Measurements from ENCODE around the gene ELANE.

Gene ELANE

DNA sequence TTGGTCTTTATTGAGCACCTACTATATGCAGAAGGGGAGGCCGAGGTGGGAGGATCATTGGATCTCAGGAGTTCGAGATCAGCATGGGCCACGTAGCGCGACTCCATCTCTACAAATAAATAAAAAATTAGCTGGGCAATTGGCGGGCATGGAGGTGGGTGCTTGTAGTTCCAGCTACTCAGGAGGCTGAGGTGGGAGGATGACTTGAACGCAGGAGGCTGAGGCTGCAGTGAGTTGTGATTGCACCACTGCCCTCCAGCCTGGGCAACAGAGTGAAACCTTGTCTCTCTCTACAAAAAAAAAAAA is 11.2 kb downstream of the ELANE start:
- H3K4me3 ChIP-seq (ENCODE audit: low read length), result no peak overlapping the region; the same call in 1 of the 2 replicates
- no CpG with 5 or more reads among the region's 7 CpGs for WGBS (ENCODE audit: insufficient coverage, insufficient read length)
- H3K27ac ChIP-seq (ENCODE audit: low read length), result no peak overlapping the region
- H3K27me3 ChIP-seq (ENCODE audit: control insufficient read depth, insufficient read depth, low read length), result no peaks in the 10 kb centered on the region; the same call in 1 of the 2 replicates
- peaks cover 5% of the 10 kb centered on the region; the same call in 1 of the 2 replicates for H3K36me3 ChIP-seq (ENCODE audit: control insufficient read depth, insufficient read depth, low read length)
- H3K9me3 ChIP-seq (ENCODE audit: control insufficient read depth, insufficient read depth, low read length), result no peaks in the 10 kb centered on the region
- peaks cover 9% of the 10 kb centered on the region for H3K4me1 ChIP-seq (ENCODE audit: control insufficient read depth, insufficient read depth, low read length)
- no peak for DNase-seq (ENCODE audit: low read depth, low spot score)

DNA sequence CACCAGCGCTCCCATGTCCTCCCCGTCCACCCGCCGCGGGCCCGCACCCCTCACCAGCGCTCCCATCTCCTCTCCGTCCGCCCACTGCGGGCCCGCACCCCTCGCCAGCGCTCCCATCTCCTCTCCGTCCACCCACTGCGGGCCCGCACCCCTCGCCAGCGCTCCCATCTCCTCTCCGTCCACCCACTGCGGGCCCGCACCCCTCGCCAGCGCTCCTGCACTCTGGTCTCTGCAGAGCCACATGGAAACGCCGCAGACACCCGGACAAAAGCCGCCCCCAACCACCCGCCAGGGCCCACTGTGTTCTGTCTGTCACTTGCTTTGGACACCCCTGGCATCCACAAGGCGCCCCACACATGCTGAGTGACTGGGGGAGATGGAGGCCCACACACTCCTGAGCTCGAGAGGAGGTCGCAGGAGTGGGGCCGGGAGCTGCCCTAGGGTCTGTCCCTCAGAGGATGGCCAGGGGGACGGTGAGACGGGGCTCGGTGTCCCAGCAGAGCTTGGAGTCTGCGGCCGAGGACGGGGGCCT is 14.7 kb downstream of the ELANE start:
- no CpG with 5 or more reads among the region's 38 CpGs for WGBS (ENCODE audit: insufficient coverage, insufficient read length)
- peaks cover 6% of the 10 kb centered on the region for H3K4me1 ChIP-seq (ENCODE audit: control insufficient read depth, insufficient read depth, low read length)
- DNase-seq (ENCODE audit: low read depth, low spot score), result no peak

GRCh38 chr19:867301-867793 is 15.2 kb downstream of the ELANE start:
- no peaks in the 10 kb centered on the region for H3K27me3 ChIP-seq (ENCODE audit: control insufficient read depth, insufficient read depth, low read length)
- H3K27ac ChIP-seq (ENCODE audit: low read length), result no peak overlapping the region
- peaks cover 15% of the 10 kb centered on the region; the same call in 1 of the 2 replicates for H3K36me3 ChIP-seq (ENCODE audit: control insufficient read depth, insufficient read depth, low read length)
- no peak for DNase-seq (ENCODE audit: low read depth, low spot score)
- H3K9me3 ChIP-seq (ENCODE audit: control insufficient read depth, insufficient read depth, low read length), result no peaks in the 10 kb centered on the region
- no peak overlapping the region for H3K4me3 ChIP-seq (ENCODE audit: low read length)
- peaks cover 10% of the 10 kb centered on the region for H3K4me1 ChIP-seq (ENCODE audit: control insufficient read depth, insufficient read depth, low read length)
- WGBS (ENCODE audit: insufficient coverage, insufficient read length), result no CpG with 5 or more reads among the region's 16 CpGs

More for the DNA sequence above, 14.7 kb downstream of the ELANE start:
- peaks cover 15% of the 10 kb centered on the region; the same call in 1 of the 2 replicates for H3K36me3 ChIP-seq (ENCODE audit: control insufficient read depth, insufficient read depth, low read length)
- no peak overlapping the region for H3K27ac ChIP-seq (ENCODE audit: low read length)
- H3K9me3 ChIP-seq (ENCODE audit: control insufficient read depth, insufficient read depth, low read length), result no peaks in the 10 kb centered on the region
- H3K4me3 ChIP-seq (ENCODE audit: low read length), result no peak overlapping the region
- no peaks in the 10 kb centered on the region for H3K27me3 ChIP-seq (ENCODE audit: control insufficient read depth, insufficient read depth, low read length)

DNA sequence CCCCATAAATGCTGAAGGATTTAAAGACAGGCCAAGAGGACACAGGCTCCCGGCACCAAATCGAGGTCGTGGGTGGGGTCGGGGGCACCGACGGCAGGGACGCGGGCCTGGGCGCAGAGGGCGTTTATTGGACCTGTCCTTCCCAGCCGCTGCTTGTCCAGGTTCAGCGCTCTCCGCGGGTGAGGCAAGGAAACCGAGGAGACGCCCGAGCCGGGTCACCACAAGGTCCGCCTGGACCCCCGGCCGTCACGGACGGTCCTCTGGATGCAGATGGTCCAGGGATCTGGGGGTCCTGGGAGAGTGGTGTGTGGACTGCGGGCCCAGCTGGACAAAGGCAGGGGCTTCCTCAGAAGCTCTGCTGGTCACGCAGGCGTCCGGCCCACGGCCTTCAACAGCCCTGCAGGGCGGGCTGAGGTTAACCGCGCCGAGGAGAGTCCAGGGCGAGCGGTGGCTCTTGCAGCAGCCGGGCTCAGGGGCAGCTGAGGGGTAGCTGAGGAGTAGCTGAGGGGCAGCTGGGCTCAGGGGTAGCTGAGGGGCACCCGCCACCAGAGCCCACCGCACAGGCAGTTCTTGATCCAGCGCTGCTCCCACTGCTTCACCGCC is 15.9 kb downstream of the ELANE start:
- Histone ChIP-seq H3K27ac (ENCODE audit: low read length) (no peak overlapping the region), H3K9me3 (ENCODE audit: control insufficient read depth, insufficient read depth, low read length) (no peaks in the 10 kb centered on the region), H3K4me3 (ENCODE audit: low read length) (no peak overlapping the region), H3K36me3 (ENCODE audit: control insufficient read depth, insufficient read depth, low read length) (peaks cover 15% of the 10 kb centered on the region; the same call in 1 of the 2 replicates), H3K4me1 (ENCODE audit: control insufficient read depth, insufficient read depth, low read length) (peaks cover 10% of the 10 kb centered on the region), H3K27me3 (ENCODE audit: control insufficient read depth, insufficient read depth, low read length) (no peaks in the 10 kb centered on the region)
- no peak for DNase-seq (ENCODE audit: low read depth, low spot score)
- no CpG with 5 or more reads among the region's 39 CpGs for WGBS (ENCODE audit: insufficient coverage, insufficient read length)

- Histone ChIP-seq H3K27ac (ENCODE audit: low read length) (no peak overlapping the region), H3K36me3 (ENCODE audit: control insufficient read depth, insufficient read depth, low read length) (peaks cover 18% of the 10 kb centered on the region; the same call in 1 of the 2 replicates), H3K27me3 (ENCODE audit: control insufficient read depth, insufficient read depth, low read length) (no peaks in the 10 kb centered on the region), H3K4me3 (ENCODE audit: low read length) (no peak overlapping the region), H3K9me3 (ENCODE audit: control insufficient read depth, insufficient read depth, low read length) (no peaks in the 10 kb centered on the region), H3K4me1 (ENCODE audit: control insufficient read depth, insufficient read depth, low read length) (peaks cover 14% of the 10 kb centered on the region)
- WGBS (ENCODE audit: insufficient coverage, insufficient read length), result no CpG with 5 or more reads among the region's 34 CpGs
- DNase-seq (ENCODE audit: low read depth, low spot score), result no peak
Observed at GRCh38 chr19:868458-869244, 16.5 kb downstream of the ELANE start.

DNA sequence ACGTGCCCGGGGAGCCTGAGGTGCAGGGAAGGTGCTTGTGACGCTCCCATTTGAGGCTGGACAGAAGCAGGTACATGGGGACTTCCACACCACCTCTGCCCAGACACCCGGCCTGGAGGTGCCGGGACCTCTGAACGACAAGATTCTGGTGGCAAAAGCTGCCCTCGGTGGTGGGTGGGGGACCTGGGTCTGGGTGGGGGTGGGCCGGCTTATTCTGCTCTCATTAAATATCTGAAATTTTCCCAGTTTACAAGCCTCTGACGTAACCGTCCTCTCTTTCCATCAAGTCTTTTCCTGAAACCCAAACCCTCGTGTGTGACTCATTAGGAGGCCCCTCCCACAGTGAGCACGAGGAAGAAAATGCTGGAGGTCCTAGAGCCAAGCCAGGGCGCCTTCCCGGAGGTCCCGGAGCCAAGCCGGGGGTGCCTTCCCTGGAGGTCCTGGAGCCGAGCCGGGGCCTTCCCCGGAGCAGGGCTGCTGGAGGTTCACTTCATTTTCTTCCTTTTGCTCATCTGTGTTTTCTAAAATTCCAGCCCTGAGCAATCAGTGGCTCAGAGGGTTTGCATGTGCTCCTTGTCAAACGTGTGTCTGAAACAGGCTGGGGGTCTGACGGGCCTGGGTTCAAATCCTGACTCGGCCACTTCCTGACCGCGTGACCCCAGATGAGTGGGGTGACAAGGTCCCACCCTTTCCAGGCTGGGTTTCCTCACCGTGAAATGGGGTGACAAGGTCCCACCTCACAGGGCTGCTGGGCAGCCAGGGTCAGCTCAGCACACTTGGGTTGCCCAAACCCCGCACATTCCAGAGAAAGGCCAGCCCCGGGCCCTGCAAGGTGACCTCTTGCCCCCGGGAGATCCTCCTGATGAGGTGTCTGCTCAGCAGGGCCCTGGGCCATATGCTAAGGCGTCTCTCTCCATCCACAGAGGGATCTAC is 17.4 kb downstream of the ELANE start:
- Histone ChIP-seq H3K4me1 (ENCODE audit: control insufficient read depth, insufficient read depth, low read length) (peaks cover 14% of the 10 kb centered on the region), H3K36me3 (ENCODE audit: control insufficient read depth, insufficient read depth, low read length) (peaks cover 18% of the 10 kb centered on the region; the same call in 1 of the 2 replicates), H3K9me3 (ENCODE audit: control insufficient read depth, insufficient read depth, low read length) (no peaks in the 10 kb centered on the region), H3K27me3 (ENCODE audit: control insufficient read depth, insufficient read depth, low read length) (no peaks in the 10 kb centered on the region), H3K27ac (ENCODE audit: low read length) (no peak overlapping the region), H3K4me3 (ENCODE audit: low read length) (no peak overlapping the region)
- WGBS (ENCODE audit: insufficient coverage, insufficient read length), result no CpG with 5 or more reads among the region's 29 CpGs
- DNase-seq (ENCODE audit: low read depth, low spot score), result no peak

GRCh38 chr19:870314-870713 is 18.2 kb downstream of the ELANE start:
- no peaks in the 10 kb centered on the region for H3K27me3 ChIP-seq (ENCODE audit: control insufficient read depth, insufficient read depth, low read length)
- DNase-seq (ENCODE audit: low read depth, low spot score), result no peak
- H3K36me3 ChIP-seq (ENCODE audit: control insufficient read depth, insufficient read depth, low read length), result peaks cover 21% of the 10 kb centered on the region; the same call in 1 of the 2 replicates
- no peaks in the 10 kb centered on the region for H3K9me3 ChIP-seq (ENCODE audit: control insufficient read depth, insufficient read depth, low read length)
- no peak overlapping the region for H3K27ac ChIP-seq (ENCODE audit: low read length)
- H3K4me1 ChIP-seq (ENCODE audit: control insufficient read depth, insufficient read depth, low read length), result peaks cover 14% of the 10 kb centered on the region
- no CpG with 5 or more reads among the region's 8 CpGs for WGBS (ENCODE audit: insufficient coverage, insufficient read length)
- no peak overlapping the region for H3K4me3 ChIP-seq (ENCODE audit: low read length)

DNA sequence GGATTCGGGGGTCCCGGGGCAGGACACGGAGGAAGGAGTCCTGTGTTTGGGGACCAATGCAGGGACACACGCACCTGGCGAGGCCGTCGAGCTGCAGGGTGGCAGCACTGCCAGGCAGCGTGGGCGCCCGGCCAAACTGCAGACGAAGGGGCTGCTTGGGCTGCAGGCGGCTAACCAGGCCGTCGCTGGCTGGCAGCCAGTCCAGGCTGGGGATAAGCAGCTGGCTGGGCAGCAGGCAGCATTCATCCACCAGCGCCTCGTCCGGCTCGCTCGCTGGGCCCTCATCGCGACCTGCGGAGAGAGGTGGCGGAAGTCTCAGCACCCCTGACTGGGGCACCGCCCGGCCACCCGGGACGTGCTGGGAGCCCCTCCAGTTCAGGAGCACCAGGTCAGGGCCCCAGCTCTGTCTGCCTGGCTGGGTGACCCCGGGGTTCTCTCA is 18.9 kb downstream of the ELANE start:
- Histone ChIP-seq H3K9me3 (ENCODE audit: control insufficient read depth, insufficient read depth, low read length) (no peaks in the 10 kb centered on the region), H3K4me1 (ENCODE audit: control insufficient read depth, insufficient read depth, low read length) (peaks cover 13% of the 10 kb centered on the region), H3K36me3 (ENCODE audit: control insufficient read depth, insufficient read depth, low read length) (peaks cover 21% of the 10 kb centered on the region; the same call in 1 of the 2 replicates), H3K27me3 (ENCODE audit: control insufficient read depth, insufficient read depth, low read length) (no peaks in the 10 kb centered on the region), H3K4me3 (ENCODE audit: low read length) (no peak overlapping the region), H3K27ac (ENCODE audit: low read length) (no peak overlapping the region)
- WGBS (ENCODE audit: insufficient coverage, insufficient read length), result no CpG with 5 or more reads among the region's 28 CpGs
- no peak for DNase-seq (ENCODE audit: low read depth, low spot score)

GRCh38 chr19:871446-872265 is 19.6 kb downstream of the ELANE start:
- Histone ChIP-seq H3K9me3 (ENCODE audit: control insufficient read depth, insufficient read depth, low read length) (no peaks in the 10 kb centered on the region), H3K27me3 (ENCODE audit: control insufficient read depth, insufficient read depth, low read length) (no peaks in the 10 kb centered on the region), H3K4me3 (ENCODE audit: low read length) (no peak overlapping the region), H3K4me1 (ENCODE audit: control insufficient read depth, insufficient read depth, low read length) (peaks cover 13% of the 10 kb centered on the region), H3K36me3 (ENCODE audit: control insufficient read depth, insufficient read depth, low read length) (peaks cover 21% of the 10 kb centered on the region; the same call in 1 of the 2 replicates), H3K27ac (ENCODE audit: low read length) (no peak overlapping the region)
- WGBS (ENCODE audit: insufficient coverage, insufficient read length), result no CpG with 5 or more reads among the region's 33 CpGs
- no peak for DNase-seq (ENCODE audit: low read depth, low spot score)

All from iPS DF 6.9 (cell line).